IPS-18a (cell line): ENCODE measurements around the gene TSC22D1.

ENCODE experiments used
- H3K27ac ChIP-seq: one replicate; pipeline ENCODE4 v1.5.1; 2013; ENCODE audit warnings: low read length
- H3K27me3 ChIP-seq: one replicate; pipeline ENCODE4 v1.6.1; 2013; ENCODE audit warnings: mild to moderate bottlenecking, low read length; ENCODE audit not compliant: control insufficient read depth, insufficient read depth
- H3K36me3 ChIP-seq: one replicate; pipeline ENCODE4 v1.6.1; 2013; ENCODE audit warnings: low read depth, low read length; ENCODE audit not compliant: control insufficient read depth
- H3K4me1 ChIP-seq: one replicate; pipeline ENCODE4 v1.6.1; 2013; ENCODE audit warnings: low read depth, low read length; ENCODE audit not compliant: control insufficient read depth
- H3K4me3 ChIP-seq: one replicate; pipeline ENCODE4 v1.5.1; 2013; ENCODE audit warnings: low read length
- H3K9ac ChIP-seq: one replicate; pipeline ENCODE4 v1.6.1; 2013; ENCODE audit warnings: mild to moderate bottlenecking, low read length, moderate library complexity
- H3K9me3 ChIP-seq: one replicate; pipeline ENCODE4 v1.6.1; 2013; ENCODE audit warnings: low read depth, low read length; ENCODE audit not compliant: control insufficient read depth

TSC22D1 gene

DNA sequence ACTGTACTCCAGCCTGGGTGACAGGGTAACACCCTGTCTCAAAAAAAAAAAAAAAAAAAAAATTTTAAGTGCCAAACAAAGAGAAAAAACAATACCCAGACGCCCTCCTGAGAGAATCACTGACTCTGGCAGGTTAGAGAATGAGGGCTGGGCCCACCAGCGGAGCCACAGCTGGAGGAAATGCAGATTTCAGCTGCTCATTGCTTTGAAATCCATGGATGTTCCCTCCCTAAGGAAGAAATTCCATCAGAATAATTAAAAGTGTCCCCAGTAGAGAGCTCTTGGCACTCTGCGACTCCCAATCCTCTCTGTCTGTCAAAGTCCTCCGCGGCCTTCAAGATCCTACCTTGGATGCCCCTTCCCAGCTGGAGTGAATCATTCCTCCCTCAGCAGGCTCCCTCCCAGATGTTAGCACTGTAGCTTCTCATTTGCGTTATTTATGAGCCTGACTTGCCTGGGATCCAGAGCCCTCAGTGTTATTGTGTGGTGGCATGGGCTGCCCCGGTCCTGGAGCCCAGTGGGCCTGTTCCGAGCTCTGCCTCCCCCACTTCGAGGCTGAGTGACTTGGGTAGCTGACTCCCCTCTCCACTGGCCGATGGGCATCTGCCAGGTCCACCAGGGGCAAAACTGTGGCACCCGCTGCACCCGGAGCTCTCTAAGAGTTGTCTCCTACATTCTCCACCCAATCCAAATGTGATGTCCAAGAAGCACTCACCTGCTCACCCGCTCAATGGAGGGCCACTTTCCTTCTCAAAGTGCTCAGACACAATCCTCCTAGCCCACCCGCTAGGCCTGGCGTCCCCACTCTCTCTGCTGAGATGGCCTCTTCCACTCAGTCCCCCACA lies 155.5 kb downstream of the TSC22D1 start:
- no peak overlapping the region for H3K4me3 ChIP-seq
- H3K27ac ChIP-seq = no peak overlapping the region
- H3K9me3 ChIP-seq = no peaks in the 10 kb centered on the region
- H3K9ac ChIP-seq = no peak overlapping the region
- no peaks in the 10 kb centered on the region for H3K36me3 ChIP-seq
- peaks cover 29% of the 10 kb centered on the region for H3K4me1 ChIP-seq
- no peaks in the 10 kb centered on the region for H3K27me3 ChIP-seq

DNA sequence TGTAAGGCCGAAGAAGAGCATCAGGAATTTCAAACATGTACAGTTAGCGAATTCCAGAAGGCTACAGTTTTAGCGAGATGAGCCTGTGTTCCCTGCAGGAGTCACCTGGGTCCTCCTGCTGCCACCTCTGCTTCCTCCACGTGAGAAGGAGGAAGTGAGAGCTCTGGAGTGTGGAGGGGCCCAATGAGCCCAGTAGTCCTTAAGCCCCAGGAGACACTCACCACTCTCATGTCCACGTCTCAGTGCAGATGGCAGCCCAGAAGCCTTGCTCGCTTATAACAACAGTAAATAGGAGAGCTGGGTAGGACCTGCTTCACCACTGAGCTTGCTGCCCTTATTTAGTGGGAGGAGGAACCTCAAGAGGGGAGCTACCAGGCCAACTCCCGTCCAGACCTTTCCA lies 158.3 kb downstream of the TSC22D1 start:
- Histone ChIP-seq H3K27me3 (no peaks in the 10 kb centered on the region), H3K9me3 (no peaks in the 10 kb centered on the region), H3K4me3 (no peak overlapping the region), H3K36me3 (no peaks in the 10 kb centered on the region), H3K27ac (no peak overlapping the region), H3K4me1 (peaks cover 29% of the 10 kb centered on the region), H3K9ac (no peak overlapping the region)

DNA sequence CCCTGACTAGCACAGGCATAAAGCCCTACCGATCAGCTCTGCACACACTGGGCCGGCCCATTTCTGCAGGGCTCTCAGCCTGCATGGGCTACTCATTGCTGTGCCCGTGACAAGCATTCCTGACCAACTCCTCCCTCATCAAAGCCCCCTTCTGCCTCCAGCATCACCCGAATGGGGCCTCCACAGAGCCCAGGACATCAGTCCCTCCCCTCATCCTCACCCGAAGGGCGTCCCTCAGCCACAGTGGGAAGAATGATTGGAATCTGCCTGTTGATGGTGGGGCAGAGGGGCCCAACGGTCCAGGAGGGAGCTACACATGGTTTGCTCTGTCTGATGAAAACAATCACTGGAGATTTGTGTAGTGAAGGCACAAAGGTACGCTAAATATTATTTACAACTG lies 158.7 kb downstream of the TSC22D1 start:
- Histone ChIP-seq H3K27ac (no peak overlapping the region), H3K4me3 (no peak overlapping the region), H3K27me3 (no peaks in the 10 kb centered on the region), H3K9ac (no peak overlapping the region), H3K9me3 (no peaks in the 10 kb centered on the region), H3K36me3 (no peaks in the 10 kb centered on the region), H3K4me1 (peaks cover 29% of the 10 kb centered on the region)

DNA sequence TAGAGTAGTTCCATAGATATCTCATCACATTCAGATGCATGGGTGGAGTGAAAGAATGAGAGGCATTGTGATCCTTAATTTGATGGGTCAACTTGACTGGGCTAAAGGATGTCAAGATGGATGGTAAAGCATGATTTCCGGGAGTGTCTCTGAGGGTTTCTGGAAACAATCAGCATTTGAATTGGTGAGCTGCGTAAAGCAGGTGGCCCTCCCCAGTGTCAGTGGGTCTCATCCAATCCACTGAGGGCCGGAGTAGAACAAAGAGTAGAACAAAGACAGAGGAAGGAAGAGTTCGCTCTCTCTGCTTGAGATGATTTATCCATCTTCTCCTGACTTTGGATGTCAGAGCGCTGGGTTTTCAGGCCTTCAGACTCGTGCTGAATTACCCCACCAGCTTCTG lies 159.4 kb downstream of the TSC22D1 start:
- Histone ChIP-seq H3K36me3 (no peaks in the 10 kb centered on the region), H3K9ac (no peak overlapping the region), H3K4me1 (peaks cover 32% of the 10 kb centered on the region), H3K9me3 (no peaks in the 10 kb centered on the region), H3K27me3 (no peaks in the 10 kb centered on the region), H3K4me3 (no peak overlapping the region), H3K27ac (no peak overlapping the region)

DNA sequence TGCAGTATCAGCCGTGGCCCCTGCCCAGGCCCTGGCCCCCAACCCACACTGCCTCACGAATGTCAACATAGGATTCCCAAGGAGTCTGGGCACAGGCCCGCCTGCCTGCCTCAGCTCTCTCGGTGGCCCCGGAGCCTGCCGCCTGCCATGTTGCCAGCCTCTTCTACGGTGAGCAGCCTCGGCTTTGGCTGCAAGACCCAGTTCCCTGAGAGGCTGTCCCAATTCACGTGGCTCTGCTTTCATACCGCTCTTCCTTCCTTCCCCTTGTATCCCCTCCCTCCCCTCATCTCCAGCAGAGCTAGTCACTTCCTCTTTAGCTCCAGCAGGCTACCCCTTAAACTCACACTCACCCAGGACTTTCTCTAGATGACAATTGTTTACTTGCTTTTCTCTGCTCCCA lies 159.8 kb downstream of the TSC22D1 start:
- no peaks in the 10 kb centered on the region for H3K36me3 ChIP-seq
- H3K27ac ChIP-seq = no peak overlapping the region
- no peaks in the 10 kb centered on the region for H3K9me3 ChIP-seq
- peaks cover 32% of the 10 kb centered on the region for H3K4me1 ChIP-seq
- no peak overlapping the region for H3K9ac ChIP-seq
- no peaks in the 10 kb centered on the region for H3K27me3 ChIP-seq
- H3K4me3 ChIP-seq = no peak overlapping the region

DNA sequence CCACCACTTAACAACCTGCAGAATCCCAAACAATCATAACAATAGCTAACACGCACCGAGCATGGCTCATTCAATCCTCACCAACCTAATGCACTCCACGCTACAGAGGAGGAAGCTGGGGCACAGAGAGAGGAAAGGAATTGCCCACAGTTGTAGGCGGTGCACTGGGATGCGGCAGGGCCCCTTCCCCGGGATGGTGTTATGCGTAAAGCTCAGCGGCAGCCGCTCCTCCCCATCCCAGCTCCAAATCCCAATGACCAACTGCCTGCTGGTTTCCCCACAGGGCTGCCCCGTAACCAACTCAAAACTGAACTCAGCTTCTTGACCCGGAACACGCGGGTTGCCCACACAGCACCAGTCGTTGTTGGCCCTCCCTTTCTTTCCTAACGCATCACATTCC lies 160.3 kb downstream of the TSC22D1 start:
- Histone ChIP-seq H3K4me1 (peaks cover 29% of the 10 kb centered on the region), H3K4me3 (no peak overlapping the region), H3K9ac (no peak overlapping the region), H3K36me3 (no peaks in the 10 kb centered on the region), H3K27ac (no peak overlapping the region), H3K9me3 (no peaks in the 10 kb centered on the region), H3K27me3 (no peaks in the 10 kb centered on the region)

DNA sequence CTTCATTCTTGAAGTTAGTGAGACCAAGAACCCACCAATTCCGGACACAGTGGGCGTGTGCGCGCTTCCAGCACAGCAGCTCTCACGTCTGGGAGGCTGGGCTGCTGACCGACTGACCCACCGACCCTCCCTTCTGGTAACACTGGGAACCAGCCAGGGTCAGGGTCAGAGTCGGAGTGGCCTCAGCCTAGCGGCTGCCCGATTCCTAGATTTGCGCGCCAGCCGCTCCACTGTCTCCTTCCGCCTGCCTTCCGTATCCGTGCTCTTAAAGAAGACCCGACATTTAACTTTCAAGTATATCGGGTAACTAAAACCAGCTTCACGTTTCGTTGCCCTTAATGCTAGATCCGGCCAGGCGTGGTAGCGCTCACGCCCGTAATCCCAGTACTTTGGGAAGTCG lies 161.4 kb downstream of the TSC22D1 start:
- no peaks in the 10 kb centered on the region for H3K27me3 ChIP-seq

DNA sequence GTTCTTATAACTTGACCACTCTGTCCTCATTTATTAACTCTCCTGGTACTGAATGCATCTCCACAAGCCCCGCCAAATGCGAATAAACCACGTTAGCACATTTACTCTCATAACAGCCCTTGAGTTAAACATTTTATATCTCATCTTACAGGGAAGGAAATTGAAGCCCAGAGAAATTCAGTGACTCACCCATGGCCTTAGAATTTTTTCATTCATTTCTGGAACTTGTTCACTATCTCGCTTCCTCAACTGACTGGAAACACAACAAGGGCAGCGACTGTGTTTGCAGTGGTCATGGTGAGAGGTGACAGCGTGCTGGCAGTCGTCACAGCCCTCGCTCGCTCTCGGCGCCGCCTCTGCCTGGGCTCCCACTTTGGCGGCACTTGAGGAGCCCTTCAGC lies 163.0 kb downstream of the TSC22D1 start:
- H3K27ac ChIP-seq = no peak overlapping the region
- H3K9me3 ChIP-seq = no peaks in the 10 kb centered on the region
- no peaks in the 10 kb centered on the region for H3K27me3 ChIP-seq
- no peak overlapping the region for H3K9ac ChIP-seq
- H3K4me3 ChIP-seq = no peak overlapping the region
- no peaks in the 10 kb centered on the region for H3K36me3 ChIP-seq
- H3K4me1 ChIP-seq = peaks cover 24% of the 10 kb centered on the region

More for the DNA sequence above, 161.4 kb downstream of the TSC22D1 start:
- Histone ChIP-seq H3K9me3 (no peaks in the 10 kb centered on the region), H3K4me1 (peaks cover 24% of the 10 kb centered on the region), H3K36me3 (no peaks in the 10 kb centered on the region), H3K27ac (no peak overlapping the region), H3K9ac (no peak overlapping the region), H3K4me3 (no peak overlapping the region)

DNA sequence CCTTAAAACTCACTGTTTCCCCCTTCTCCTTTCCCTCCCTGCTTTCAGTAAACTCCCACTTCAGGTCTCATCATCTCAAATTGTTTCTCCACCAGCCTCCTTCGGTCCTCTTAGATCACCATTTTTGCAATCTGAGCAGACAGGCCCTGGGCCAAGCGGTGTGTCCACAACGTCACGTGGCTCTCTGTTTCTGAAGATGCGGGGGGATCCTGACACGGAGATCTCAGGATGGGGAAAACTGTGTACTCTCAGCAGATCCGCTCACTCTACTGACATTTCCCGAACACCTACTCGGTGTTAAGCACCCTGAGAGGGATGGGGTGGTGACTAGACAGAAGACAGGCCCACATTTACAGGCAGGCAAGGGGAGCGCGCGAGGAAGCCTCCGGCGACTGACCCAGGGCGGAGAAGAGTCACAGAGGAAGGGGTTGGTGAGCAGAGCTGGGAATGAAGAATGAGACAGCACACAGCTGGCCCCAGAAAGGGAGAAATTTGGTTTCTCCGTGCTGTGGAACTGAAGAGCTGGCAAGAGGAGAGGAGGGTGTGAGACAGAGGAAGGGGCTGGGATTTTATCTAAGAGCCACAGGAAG lies 163.7 kb downstream of the TSC22D1 start:
- Histone ChIP-seq H3K27me3 (no peaks in the 10 kb centered on the region), H3K36me3 (no peaks in the 10 kb centered on the region), H3K9me3 (no peaks in the 10 kb centered on the region), H3K4me1 (peaks cover 23% of the 10 kb centered on the region), H3K27ac (no peak overlapping the region), H3K9ac (no peak overlapping the region), H3K4me3 (no peak overlapping the region)

DNA sequence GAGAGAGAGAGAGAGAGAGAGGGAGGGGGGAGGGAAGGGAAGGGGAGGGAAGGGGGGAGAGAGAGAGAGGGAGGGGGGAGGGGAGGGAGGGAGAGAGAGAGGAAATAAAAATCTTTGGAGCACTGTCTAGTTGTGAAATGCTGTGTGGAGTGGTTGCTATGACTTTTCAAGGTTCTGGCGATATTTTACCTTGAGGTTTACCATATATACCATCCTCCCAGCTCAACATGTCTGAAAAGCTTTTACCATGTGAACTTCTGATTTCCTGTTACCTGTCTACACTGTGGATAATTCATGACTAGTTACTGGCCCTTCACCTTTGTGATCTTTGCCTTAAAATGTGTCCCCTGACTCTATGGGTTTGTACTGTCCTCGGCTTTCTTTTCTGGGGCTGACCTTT lies 164.3 kb downstream of the TSC22D1 start:
- Histone ChIP-seq H3K27ac (no peak overlapping the region), H3K9me3 (no peaks in the 10 kb centered on the region), H3K9ac (no peak overlapping the region), H3K4me3 (no peak overlapping the region), H3K27me3 (no peaks in the 10 kb centered on the region), H3K4me1 (peaks cover 24% of the 10 kb centered on the region), H3K36me3 (no peaks in the 10 kb centered on the region)

DNA sequence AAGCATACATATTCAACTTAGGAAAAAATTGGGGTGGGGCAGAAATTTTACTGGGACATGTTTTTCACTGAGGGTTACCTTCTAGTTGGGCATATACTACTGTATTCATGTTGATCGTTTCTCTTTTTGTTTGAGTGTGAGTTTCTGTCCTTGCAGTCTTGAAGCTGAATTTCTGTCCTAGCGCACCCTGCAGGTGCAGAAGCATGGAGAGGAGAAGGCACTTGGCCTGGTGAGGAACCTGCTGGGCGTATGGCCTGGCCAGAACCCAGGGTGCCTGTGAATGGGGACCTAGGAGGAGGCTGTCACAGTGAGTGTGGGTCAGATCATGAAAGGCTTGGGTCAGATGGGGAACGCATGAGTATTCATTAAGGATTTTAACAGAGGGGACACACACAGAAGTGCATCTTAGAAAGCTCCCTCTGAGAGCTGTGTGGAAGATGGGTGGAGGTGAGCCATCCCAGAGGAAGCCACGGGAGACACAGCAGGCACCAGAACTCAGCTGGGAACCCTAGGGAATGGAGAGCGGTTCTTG lies 165.7 kb downstream of the TSC22D1 start:
- Histone ChIP-seq H3K27ac (no peak overlapping the region), H3K27me3 (peaks cover 7% of the 10 kb centered on the region), H3K4me1 (peaks cover 16% of the 10 kb centered on the region), H3K9ac (no peak overlapping the region), H3K4me3 (no peak overlapping the region), H3K9me3 (no peaks in the 10 kb centered on the region), H3K36me3 (no peaks in the 10 kb centered on the region)

DNA sequence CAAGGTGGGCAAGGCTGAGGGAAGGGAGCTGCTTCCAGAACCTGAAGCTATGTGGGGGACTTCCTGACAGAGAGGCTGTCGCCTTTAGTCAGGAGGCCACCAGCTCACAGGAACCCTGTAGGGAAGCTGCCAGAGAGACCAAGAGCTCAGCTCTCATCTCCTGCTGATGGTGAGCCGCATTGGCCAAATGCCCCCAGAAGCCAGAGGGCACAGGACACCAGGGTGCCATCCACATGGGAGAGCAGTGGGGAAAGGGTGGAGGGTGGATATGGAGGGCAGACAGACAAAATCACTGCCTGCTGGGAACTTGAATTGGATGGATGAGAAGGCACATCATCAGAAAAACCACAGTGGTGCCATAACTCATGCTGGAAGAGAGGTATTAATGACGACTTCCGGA lies 166.5 kb downstream of the TSC22D1 start:
- H3K4me1 ChIP-seq = peaks cover 24% of the 10 kb centered on the region
- H3K4me3 ChIP-seq = no peak overlapping the region
- H3K9me3 ChIP-seq = no peaks in the 10 kb centered on the region
- H3K9ac ChIP-seq = no peak overlapping the region
- H3K36me3 ChIP-seq = no peaks in the 10 kb centered on the region
- peaks cover 9% of the 10 kb centered on the region for H3K27me3 ChIP-seq
- H3K27ac ChIP-seq = no peak overlapping the region
